ENCODE data around the gene FCER2.

The FCER2 gene

GRCh38 chr19:7739801-7740681 is 38.1 kb upstream of the FCER2 start:
- H4K20me1 ChIP-seq (ENCODE audit: control insufficient read depth, insufficient read depth, low read depth, low read length), result no peaks in the 10 kb centered on the region
- H3K9me2 ChIP-seq (replicated peaks; ENCODE audit: control insufficient read depth, low read length), result no peaks in the 10 kb centered on the region
- H3K4me3 ChIP-seq (ENCODE audit: low read length), result no peak overlapping the region
- H3F3A ChIP-seq (ENCODE audit: control insufficient read depth, insufficient read depth), result no peaks in the 10 kb centered on the region
- no peaks in the 10 kb centered on the region for H3K4me1 ChIP-seq (ENCODE audit: control insufficient read depth, low read length)
- no peak for TF ChIP-seq CTCF (IDR thresholded peaks at IDR 0.05; ENCODE audit: low read depth, low read length, poor library complexity, severe bottlenecking)
- no peak for TF ChIP-seq EZH2phosphoT487 (IDR thresholded peaks at IDR 0.05; ENCODE audit: borderline replicate concordance, low read length)
- no peak overlapping the region for H3K27ac ChIP-seq (ENCODE audit: low read depth, low read length)
- H3K9me3 ChIP-seq (ENCODE audit: control insufficient read depth, insufficient read depth, low read length), result no peaks in the 10 kb centered on the region
- no peaks in the 10 kb centered on the region for H3K79me2 ChIP-seq (ENCODE audit: control insufficient read depth, low read length)
- no peak overlapping the region for H3K4me2 ChIP-seq (ENCODE audit: low read length)
- H3K36me3 ChIP-seq (ENCODE audit: control insufficient read depth, low read length), result no peaks in the 10 kb centered on the region
- H3K27me3 ChIP-seq (ENCODE audit: control insufficient read depth, low read length), result peaks cover 18% of the 10 kb centered on the region

- H3K36me3 ChIP-seq (ENCODE audit: control insufficient read depth, low read length), result no peaks in the 10 kb centered on the region
- H3K27me3 ChIP-seq (ENCODE audit: control insufficient read depth, low read length), result peaks cover 14% of the 10 kb centered on the region
- no peaks in the 10 kb centered on the region for H3F3A ChIP-seq (ENCODE audit: control insufficient read depth, insufficient read depth)
- TF ChIP-seq CTCF (IDR thresholded peaks at IDR 0.05; ENCODE audit: low read depth, low read length, poor library complexity, severe bottlenecking) (no peak), EZH2phosphoT487 (IDR thresholded peaks at IDR 0.05; ENCODE audit: borderline replicate concordance, low read length) (no peak)
- H3K4me2 ChIP-seq (ENCODE audit: low read length), result no peak overlapping the region
- no peaks in the 10 kb centered on the region for H3K79me2 ChIP-seq (ENCODE audit: control insufficient read depth, low read length)
- H3K27ac ChIP-seq (ENCODE audit: low read depth, low read length), result no peak overlapping the region
- no peak overlapping the region for H3K4me3 ChIP-seq (ENCODE audit: low read length)
- no peaks in the 10 kb centered on the region for H3K9me2 ChIP-seq (replicated peaks; ENCODE audit: control insufficient read depth, low read length)
- no peaks in the 10 kb centered on the region for H3K9me3 ChIP-seq (ENCODE audit: control insufficient read depth, insufficient read depth, low read length)
- H3K4me1 ChIP-seq (ENCODE audit: control insufficient read depth, low read length), result no peaks in the 10 kb centered on the region
- H4K20me1 ChIP-seq (ENCODE audit: control insufficient read depth, insufficient read depth, low read depth, low read length), result no peaks in the 10 kb centered on the region
These were observed 37.4 kb upstream of the FCER2 start for GRCh38 chr19:7739211-7739755.

GRCh38 chr19:7738023-7738422 is 36.1 kb upstream of the FCER2 start:
- Histone ChIP-seq H3K4me2 (ENCODE audit: low read length) (no peak overlapping the region), H3K9me2 (replicated peaks; ENCODE audit: control insufficient read depth, low read length) (no peaks in the 10 kb centered on the region), H3K27ac (ENCODE audit: low read depth, low read length) (no peak overlapping the region), H3K27me3 (ENCODE audit: control insufficient read depth, low read length) (peaks cover 7% of the 10 kb centered on the region), H3K79me2 (ENCODE audit: control insufficient read depth, low read length) (no peaks in the 10 kb centered on the region), H3K9me3 (ENCODE audit: control insufficient read depth, insufficient read depth, low read length) (no peaks in the 10 kb centered on the region), H3K4me3 (ENCODE audit: low read length) (no peak overlapping the region), H4K20me1 (ENCODE audit: control insufficient read depth, insufficient read depth, low read depth, low read length) (no peaks in the 10 kb centered on the region), H3K4me1 (ENCODE audit: control insufficient read depth, low read length) (no peaks in the 10 kb centered on the region), H3K36me3 (ENCODE audit: control insufficient read depth, low read length) (no peaks in the 10 kb centered on the region), H3F3A (ENCODE audit: control insufficient read depth, insufficient read depth) (no peaks in the 10 kb centered on the region)
- TF ChIP-seq EZH2phosphoT487 (IDR thresholded peaks at IDR 0.05; ENCODE audit: borderline replicate concordance, low read length), result no peak

- Histone ChIP-seq H3F3A (ENCODE audit: control insufficient read depth, insufficient read depth) (no peaks in the 10 kb centered on the region), H4K20me1 (ENCODE audit: control insufficient read depth, insufficient read depth, low read depth, low read length) (no peaks in the 10 kb centered on the region), H3K79me2 (ENCODE audit: control insufficient read depth, low read length) (no peaks in the 10 kb centered on the region), H3K27me3 (ENCODE audit: control insufficient read depth, low read length) (peaks cover 7% of the 10 kb centered on the region), H3K4me2 (ENCODE audit: low read length) (no peak overlapping the region), H3K9me3 (ENCODE audit: control insufficient read depth, insufficient read depth, low read length) (no peaks in the 10 kb centered on the region), H3K36me3 (ENCODE audit: control insufficient read depth, low read length) (no peaks in the 10 kb centered on the region), H3K4me1 (ENCODE audit: control insufficient read depth, low read length) (no peaks in the 10 kb centered on the region), H3K4me3 (ENCODE audit: low read length) (no peak overlapping the region), H3K9me2 (replicated peaks; ENCODE audit: control insufficient read depth, low read length) (no peaks in the 10 kb centered on the region), H3K27ac (ENCODE audit: low read depth, low read length) (no peak overlapping the region)
- no peak for TF ChIP-seq CTCF (IDR thresholded peaks at IDR 0.05; ENCODE audit: low read depth, low read length, poor library complexity, severe bottlenecking)
- TF ChIP-seq EZH2phosphoT487 (IDR thresholded peaks at IDR 0.05; ENCODE audit: borderline replicate concordance, low read length), result no peak
These were observed 35.3 kb upstream of the FCER2 start for GRCh38 chr19:7737215-7737614.
